HG03558 (cell line): ENCODE data around the gene DHTKD1.
"Not testable (repeated sequence)": the region's sequence is repeated elsewhere in the genome, so short reads cannot be mapped to it uniquely, and the experiment has no call there.

Experiments
- ATAC-seq: cut with Tn5 transposase; IDR thresholded peaks from one replicate; pipeline ENCODE4 v1.9.1; 2021; ENCODE audit warnings: moderate number of reproducible peaks; ENCODE audit not compliant: unreplicated experiment; ENCODE audit errors: extremely low read depth

Gene DHTKD1

DNA sequence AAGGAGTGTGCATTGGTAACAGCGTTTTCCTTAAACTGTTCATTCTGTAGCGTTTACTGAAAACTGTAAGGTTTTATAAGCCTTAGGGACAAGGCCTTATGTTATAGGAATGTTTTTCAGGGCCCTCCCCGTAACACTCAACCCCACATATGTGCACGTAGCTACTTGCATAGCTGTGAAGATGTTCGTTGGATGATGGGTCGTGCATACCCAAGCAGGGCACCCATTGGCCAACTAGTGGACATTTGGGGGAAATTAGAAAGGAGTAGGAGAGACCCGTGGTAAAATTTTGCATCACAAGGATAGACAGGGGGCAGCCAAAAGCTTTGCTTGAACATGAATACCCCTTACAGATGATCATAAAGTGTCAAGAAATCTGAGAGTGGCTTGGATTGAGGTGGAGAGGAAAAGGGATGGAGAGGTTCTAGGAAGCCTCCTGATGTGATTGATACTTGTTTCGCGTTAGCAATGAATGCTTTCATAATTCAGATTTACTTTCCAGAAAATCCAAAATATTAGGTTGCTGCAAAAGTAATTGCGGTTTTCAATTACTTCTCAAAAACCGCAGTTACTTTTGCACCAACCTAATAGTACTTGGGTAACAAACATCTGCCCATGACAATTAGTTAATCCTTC lies 61.6 kb downstream of the DHTKD1 start:
- no peak for ATAC-seq

DNA sequence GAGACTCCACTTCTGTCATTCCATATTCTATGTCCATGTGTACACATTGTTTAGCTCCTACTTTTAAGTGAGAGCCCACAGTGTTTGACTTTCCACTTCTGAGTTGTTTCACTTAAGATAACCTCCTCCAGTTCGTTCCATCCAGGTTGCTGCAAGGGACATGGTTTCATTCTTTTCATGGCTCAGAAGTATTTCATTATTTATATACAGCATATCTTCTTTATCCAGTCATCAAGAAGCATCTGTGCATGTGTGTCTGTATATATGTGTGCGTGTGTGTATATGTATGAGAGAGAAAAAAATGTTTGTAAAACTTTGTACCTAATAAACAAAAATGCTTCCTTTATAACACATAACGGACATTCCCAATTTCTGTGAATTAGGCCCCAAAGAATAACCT lies 66.9 kb downstream of the DHTKD1 start:
- ATAC-seq = no peak

DNA sequence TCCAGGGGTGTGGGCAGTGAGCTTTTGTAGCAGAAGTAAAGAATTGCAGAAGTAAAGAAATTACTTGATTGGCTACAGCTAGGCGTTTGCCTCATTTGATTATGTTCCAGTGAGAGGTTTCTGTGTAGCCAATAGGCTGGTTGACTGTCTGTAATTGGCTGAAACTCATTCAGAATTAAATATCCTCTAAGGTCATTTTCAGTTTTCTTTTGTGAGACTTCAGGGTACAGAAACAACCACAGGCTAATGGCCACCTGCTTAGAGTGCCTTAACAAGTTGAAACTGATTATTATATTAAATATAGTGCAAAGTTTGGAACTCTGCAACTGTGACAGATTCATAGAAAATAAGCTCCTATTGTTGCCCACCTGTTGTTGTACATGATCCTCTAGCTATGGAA lies 71.3 kb downstream of the DHTKD1 start:
- no peak for ATAC-seq

DNA sequence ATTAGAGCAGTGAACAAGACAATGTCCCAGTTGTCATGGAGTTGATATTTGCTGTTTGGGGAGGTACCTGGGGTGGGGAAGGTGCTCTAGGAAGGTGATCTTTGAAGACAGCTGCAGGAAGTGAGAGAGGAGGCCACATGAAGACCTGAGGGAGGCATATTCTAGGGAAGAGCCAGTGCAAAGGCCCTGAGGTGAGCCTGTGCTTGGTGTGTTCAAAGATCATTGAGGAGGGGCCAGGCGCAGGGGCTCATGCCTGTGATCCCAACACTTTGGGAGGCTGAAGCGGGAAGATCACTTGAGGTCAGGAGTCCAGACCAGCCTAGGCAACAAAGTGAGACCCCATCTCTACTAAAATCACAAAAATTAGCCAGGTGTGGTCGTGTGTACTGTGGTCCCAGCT lies 75.8 kb downstream of the DHTKD1 start:
- no peak for ATAC-seq

DNA sequence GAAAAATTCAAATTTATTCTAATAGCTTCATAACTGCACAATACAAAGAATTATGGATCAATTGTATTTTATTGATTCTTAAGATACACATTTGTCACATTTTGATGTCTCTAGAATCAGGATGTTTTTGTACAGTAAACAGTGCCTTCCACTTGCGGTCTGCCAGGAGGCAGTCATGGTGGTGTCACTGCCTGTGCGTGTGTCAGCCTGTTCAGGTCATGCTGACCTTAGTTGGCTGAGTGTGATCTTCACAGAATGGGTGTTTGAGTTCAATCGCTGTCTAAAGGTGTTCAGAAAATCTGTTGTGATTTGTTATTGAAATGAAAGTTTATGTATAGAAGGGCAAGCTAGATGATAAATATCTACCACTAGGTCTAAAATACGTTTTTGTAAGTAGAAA lies 81.4 kb downstream of the DHTKD1 start:
- ATAC-seq = no peak

DNA sequence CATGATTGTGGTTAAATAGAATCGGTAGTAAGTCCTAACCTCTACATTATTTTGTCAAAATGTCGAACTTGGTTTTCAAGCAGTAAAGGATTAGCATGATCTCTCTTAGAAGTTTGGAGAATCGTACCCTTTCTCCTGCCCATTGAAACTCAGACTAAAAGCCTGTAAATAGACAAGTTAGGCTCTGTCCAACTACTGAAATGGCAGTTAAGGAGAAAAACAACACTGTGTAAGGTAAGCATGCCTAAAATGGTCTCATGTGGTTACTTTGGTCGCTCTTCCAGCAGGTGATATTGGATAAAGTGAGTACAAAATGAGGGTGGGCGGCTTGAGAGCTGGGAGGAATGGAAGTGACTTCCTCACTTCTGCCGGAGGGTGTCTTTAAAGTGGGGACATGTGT lies 85.8 kb downstream of the DHTKD1 start:
- ATAC-seq = no peak

DNA sequence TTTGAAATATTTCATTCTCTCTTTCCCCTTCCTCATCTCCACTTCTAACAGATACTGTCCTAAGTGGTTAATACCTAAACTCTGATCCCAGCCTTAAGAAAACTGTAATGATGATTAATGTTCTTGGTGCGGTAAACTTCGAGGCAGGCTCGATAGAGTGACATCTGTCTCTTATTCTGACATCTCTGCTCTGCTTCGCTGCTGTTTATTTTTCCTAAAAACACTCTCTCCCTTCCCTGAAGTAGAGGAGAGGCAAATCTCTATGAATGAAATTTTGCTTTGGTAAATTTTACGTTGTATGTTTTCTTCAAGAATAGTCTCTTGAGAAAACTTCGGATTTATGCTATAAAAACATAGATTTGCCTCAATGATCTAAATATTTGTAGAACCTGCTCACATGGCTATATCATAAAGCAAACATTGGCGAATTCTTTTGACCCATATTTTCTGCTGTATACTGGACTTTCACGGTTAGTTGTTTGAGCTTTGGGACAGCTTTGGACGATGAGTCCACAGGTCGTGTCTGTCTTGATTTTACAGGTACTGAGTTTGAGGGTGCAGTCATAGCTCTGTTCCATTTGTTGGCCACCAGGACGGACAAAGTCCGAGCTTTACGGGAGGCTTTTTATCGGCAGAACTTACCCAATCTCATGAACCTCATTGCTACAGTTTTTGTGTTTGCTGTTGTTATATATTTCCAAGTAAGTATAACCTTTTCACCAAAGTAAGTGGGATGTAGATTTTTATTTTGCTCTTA lies 87.8 kb downstream of the DHTKD1 start:
- ATAC-seq = no peak

DNA sequence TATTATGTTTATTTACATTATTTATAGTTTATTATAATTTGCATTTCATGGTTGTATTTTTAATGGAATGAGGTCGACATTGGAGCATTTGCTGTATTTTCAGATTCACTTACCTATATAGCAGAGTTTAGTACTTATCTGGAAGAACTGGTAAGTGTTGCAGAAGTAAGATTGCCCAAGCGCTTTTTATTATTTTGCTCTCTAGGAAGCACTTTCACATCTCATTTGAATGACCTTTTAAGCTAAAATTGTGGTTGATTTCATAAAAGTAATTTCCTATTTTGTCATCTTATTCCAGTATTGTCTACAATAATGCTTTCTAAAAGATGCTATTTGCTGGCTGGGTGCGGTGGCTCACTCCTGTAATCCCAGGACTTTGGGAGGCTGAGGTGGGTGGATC lies 89.4 kb downstream of the DHTKD1 start:
- no peak for ATAC-seq

DNA sequence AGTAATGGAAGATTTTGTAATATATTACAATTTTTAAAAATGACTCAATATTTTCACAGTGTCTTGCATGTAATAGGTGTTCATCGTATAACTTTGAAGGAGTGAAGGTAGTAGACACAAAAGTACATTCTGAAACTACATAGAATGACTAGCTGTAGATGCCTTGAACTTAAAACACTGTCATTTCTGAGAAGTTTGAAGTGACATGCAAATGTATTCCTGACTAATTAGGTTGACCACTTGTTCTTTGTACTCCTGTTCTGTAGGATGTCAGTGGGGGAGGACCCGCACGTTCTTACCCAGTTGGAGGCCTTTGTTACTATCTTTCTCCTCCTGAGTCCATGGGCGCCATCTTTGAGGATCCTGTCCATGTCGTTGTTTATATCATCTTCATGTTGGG lies 91.9 kb downstream of the DHTKD1 start:
- ATAC-seq = no peak

DNA sequence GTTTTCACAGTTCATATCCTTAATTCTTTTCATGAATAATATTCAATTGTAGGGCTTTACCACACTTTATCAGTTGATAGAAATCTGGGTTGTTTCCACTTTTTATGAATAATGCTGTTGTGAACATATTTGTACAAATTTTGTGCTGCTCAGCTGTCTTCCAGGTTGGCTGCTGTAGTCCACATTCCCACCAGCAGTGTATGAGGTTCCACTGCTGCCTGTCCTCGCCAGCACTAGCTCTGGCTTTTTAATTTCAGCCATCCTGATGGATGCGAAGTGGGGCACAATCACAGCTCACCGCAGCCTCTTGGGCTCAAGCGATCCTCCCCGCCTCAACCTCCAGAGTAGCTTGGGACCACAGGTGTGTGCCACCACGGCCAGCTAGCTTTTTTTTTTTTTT lies 94.2 kb downstream of the DHTKD1 start:
- no peak for ATAC-seq

DNA sequence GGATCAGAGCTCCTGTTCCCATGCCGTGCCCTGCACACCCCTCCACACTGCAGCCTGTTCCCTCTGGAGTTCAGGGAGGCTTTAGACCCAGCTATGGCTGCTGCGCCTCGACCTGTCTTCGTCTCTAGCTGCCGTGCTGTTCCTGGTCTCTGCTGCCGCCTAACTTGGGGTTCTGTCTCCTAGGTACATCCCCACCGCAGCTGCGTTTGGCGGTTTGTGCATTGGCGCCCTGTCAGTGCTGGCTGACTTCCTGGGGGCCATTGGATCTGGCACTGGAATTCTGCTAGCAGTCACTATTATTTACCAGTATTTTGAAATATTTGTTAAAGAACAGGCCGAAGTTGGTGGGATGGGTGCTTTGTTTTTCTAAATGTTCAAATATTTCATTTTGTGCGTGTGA lies 95.3 kb downstream of the DHTKD1 start:
- ATAC-seq = no peak

DNA sequence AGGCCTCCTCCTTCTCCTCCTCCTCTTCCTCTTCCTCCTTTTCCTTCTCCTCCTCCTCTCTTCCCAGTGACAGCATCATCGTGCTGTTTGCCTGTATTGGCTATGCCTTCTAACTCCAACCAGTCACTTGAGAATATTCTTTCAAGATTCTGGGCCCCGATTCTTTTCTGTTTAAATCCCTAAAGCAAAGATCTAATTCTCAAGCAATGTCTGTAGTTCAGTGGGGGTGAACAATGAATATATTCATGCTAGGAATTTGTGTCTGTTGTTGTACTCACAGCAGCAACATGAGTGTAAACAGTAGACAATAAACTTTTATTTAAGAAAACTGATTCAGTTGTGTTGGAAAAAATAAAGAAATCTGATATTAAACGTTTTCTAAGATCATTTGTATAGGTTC lies 96.3 kb downstream of the DHTKD1 start:
- no peak for ATAC-seq

DNA sequence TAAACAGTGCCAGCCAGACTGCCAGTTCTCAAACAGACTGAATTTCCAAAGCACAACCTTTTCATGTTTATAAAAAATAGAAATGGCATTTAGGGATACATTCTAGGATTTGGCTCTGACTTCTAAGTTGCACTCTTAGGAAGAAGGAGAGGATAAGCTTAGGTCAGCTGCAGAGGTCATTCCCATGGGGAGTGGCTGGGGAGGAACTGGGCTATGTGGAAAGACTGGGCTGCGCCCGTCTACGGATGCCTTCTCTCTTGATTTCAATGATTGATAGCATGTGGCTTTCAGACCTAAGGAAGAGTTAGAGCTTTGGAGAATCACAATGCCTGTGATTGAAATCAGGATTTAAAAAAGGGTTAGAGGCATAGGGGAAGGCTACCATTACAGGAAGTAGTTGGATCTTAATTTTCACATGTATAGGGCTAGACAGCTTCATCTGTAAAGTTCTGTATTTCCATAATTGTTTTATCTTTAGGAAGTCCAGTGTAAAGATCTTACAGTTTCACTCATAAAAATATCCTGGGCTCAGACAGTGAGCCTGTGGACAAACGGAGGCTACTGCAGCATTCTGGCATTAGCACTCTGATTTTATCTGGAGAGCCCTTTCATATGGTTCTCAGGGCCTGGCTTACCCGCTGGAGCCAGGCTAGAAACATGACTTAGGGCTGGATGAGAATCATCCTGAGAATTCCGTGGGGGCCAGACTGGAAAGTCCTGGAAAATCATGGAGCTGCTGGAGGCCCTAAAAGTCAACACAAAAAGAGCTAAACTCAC lies 97.4 kb downstream of the DHTKD1 start:
- no peak for ATAC-seq

DNA sequence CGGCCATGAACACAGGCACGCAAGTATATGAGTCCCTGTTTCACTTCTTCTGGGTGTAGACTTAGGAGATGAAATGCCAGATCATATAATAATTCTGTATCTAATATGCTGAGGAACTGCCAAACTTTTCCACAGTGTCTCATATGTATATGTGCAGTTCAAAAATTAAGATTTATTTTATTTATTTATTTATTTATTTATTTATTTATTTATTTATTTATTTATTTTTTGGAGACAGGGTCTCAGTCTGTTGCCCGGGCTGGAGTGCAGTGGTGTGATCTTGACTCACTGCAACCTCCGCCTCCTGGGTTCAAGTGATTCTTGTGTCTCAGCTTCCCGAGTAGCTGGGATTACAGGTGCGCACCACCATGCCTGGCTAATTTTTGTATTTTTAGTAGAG lies 102.8 kb downstream of the DHTKD1 start:
- not testable (repeated sequence) for ATAC-seq
